K562 (cell line): Measurements from ENCODE around the gene SHOX. TPM values are rescaled to one million over a fixed set of nuclear protein-coding genes. Genes with fewer than 3 reads are reported as not detected.

Source experiments
- ATAC-seq: fragments of 200-7000 bp; cut with Tn5 transposase; 3 replicates; pipeline ENCODE4 v1.9.1; 2020; ENCODE audit warnings: moderate library complexity
- BruUV-seq: library from RNA; stranded (reverse); fragments of 400-500 nt; replicated peaks from 2 replicates; lab custom pipeline; 2021; lab: Mats Ljungman, UMichigan
- CTCF ChIA-PET: fragments of 300-600 bp; formaldehyde crosslinking; extraction: SDS; loops from one replicate; lab custom pipeline; 2021; ENCODE audit warnings: low intra/inter-chr PET ratio; lab: Yijun Ruan, JAX
- POLR2A ChIA-PET: fragments of 300-600, 350-650 bp; sonication (Branson Sonifier 250); formaldehyde crosslinking; extraction: SDS; loops from one replicate; lab custom pipeline; 2021; ENCODE audit warnings: antibody characterized with exemption, inconsistent platforms; lab: Yijun Ruan, JAX
- DNase-seq, 4 experiments: peaks; one replicate each; pipeline versions ENCODE4 v3.0.0 to v3.0.0-alpha.2; 2011 to 2018; ENCODE audit warnings: low spot score in 3 of 4, mixed read lengths in 3 of 4; ENCODE audit errors: extremely low read depth in 1 of 4
- FAIRE-seq: peaks from 2 replicates; lab custom pipeline; 2011; peaks lifted over from hg19 to GRCh38; lab: Jason Lieb, UNC
- H2AFZ ChIP-seq: 2 replicates; pipeline ENCODE4 v1.6.0; 2011; ENCODE audit warnings: low read depth, low read length, control low read depth, inconsistent platforms
- H3K27ac ChIP-seq: fragments of 200-600 bp; 3 replicates; pipeline ENCODE4 v1.8.0; 2011; ENCODE audit warnings: low read depth, mild to moderate bottlenecking, control low read depth, inconsistent platforms, low read length, moderate library complexity, mixed read lengths; ENCODE audit errors: extremely low read depth
- H3K27me3 ChIP-seq, 2 experiments: fragments of 300-600 bp in 1 of 2; 2 replicates in 1 of 2; 3 replicates in 1 of 2; pipeline versions ENCODE4 v1.6.0 to v1.8.0; 2011; ENCODE audit warnings: inconsistent platforms in 2 of 2, low read length in 2 of 2, mild to moderate bottlenecking in 1 of 2, mixed read lengths in 1 of 2, moderate library complexity in 1 of 2; ENCODE audit not compliant: control insufficient read depth in 2 of 2, insufficient read depth in 2 of 2
- H3K36me3 ChIP-seq: fragments of 300-600 bp; 3 replicates; pipeline ENCODE4 v1.8.0; 2011; ENCODE audit warnings: mild to moderate bottlenecking, low read length, inconsistent platforms; ENCODE audit not compliant: control insufficient read depth, insufficient read depth
- H3K4me1 ChIP-seq, 2 experiments: fragments of 200-600 bp in 1 of 2; replicated peaks in 1 of 2; 2 replicates in 1 of 2; 3 replicates in 1 of 2; pipeline versions ENCODE4 v1.5.1 to v1.8.0; 2011; ENCODE audit warnings: inconsistent platforms in 2 of 2, low read length in 2 of 2, mild to moderate bottlenecking in 1 of 2, mixed read lengths in 1 of 2, moderate library complexity in 1 of 2; ENCODE audit not compliant: control insufficient read depth in 2 of 2, insufficient read depth in 2 of 2
- H3K4me2 ChIP-seq: 2 replicates; pipeline ENCODE4 v1.6.1; 2011; ENCODE audit warnings: low read length, control low read depth, inconsistent platforms, mixed read lengths; ENCODE audit not compliant: insufficient read depth
- H3K4me3 ChIP-seq: fragments of 200-600 bp; sonication (generic), shearing (Covaris generic); 2 replicates; pipeline ENCODE4 v1.5.1; 2016; ENCODE audit warnings: control low read depth, inconsistent platforms
- H3K79me2 ChIP-seq: fragments of 200-600 bp; 3 replicates; pipeline ENCODE4 v1.8.0; 2011; ENCODE audit warnings: low read length, inconsistent platforms; ENCODE audit not compliant: control insufficient read depth, insufficient read depth
- H3K9ac ChIP-seq, 2 experiments: 2 replicates each; pipeline versions ENCODE4 v1.6.0 to v1.6.1; 2011; ENCODE audit warnings: low read depth in 2 of 2, low read length in 2 of 2, control low read depth in 1 of 2, inconsistent platforms in 1 of 2, mild to moderate bottlenecking in 1 of 2, mixed read lengths in 1 of 2; ENCODE audit not compliant: insufficient read depth in 1 of 2
- H3K9me1 ChIP-seq: one replicate; pipeline ENCODE4 v1.6.0; 2011; ENCODE audit warnings: inconsistent platforms, mild to moderate bottlenecking, low read length, moderate library complexity; ENCODE audit not compliant: control insufficient read depth, insufficient read depth
- H3K9me3 ChIP-seq: replicated peaks from 2 replicates; pipeline ENCODE4 v1.5.1; 2011; ENCODE audit warnings: low read depth, low read length, inconsistent platforms; ENCODE audit not compliant: control insufficient read depth, insufficient read depth
- H4K20me1 ChIP-seq: replicated peaks from 2 replicates; pipeline ENCODE4 v1.6.1; 2011; ENCODE audit warnings: low read length, inconsistent platforms, mixed read lengths; ENCODE audit not compliant: control insufficient read depth, insufficient read depth
- CEBPG ChIP-seq, 3 experiments: fragments of 200-800 bp in 1 of 3; sonication (Bioruptor generic) in 1 of 3; sonication (generic) in 1 of 3; formaldehyde crosslinking in 1 of 3; IDR thresholded peaks in 2 of 3; conservative IDR thresholded peaks in 1 of 3; 2 replicates each; pipeline versions ENCODE4 v1.6.1 to v1.8.0; 2016 to 2022; ENCODE audit warnings: missing compliant biosample characterization in 2 of 3, missing genetic modification characterization in 2 of 3, mild to moderate bottlenecking in 1 of 3, missing genetic modification reagents in 1 of 3
- WGBS: fragments of 100-300 bp; shearing (Covaris generic); methylation state at CpG from one replicate; pipeline ENCODE4 v1.1.6; 2016; ENCODE audit warnings: low coverage, mixed read lengths; ENCODE audit not compliant: insufficient coverage; ENCODE audit errors: missing lambda C conversion rate; 5-methylcytosine and 5-hydroxymethylcytosine counted together
- in situ Hi-C: fragments of 300-500 bp; cut with MboI; formaldehyde crosslinking; loops from 4 replicates; pipeline ENCODE4 v1.15.0; 2018; ENCODE audit warnings: inconsistent platforms, mixed read lengths
- intact Hi-C: fragments of 100-400 bp; cut with micrococcal nuclease; formaldehyde crosslinking; loops from 2 replicates; pipeline ENCODE4 v1.14.2; 2022
- polyA plus RNA-seq, 8 experiments: library from polyadenylated mRNA; depleted of rRNA in 4 of 8; stranded (reverse) in 5 of 8; unstranded in 3 of 8; fragments of >200 nt; fragmentation: Nextera tagmentation in 2 of 8; fragmentation: Illumina TruSeq in 1 of 8; extraction: Ambion mirVana in 2 of 8; extraction: Trizol in 1 of 8; gene quantifications; 2 replicates each; pipeline versions ENCODE4 v1.2.1 to v1.2.3, GENCODE V29; 2011 to 2014; ENCODE audit warnings: inconsistent platforms in 1 of 8, missing spikeins in 1 of 8
- total RNA-seq, 7 experiments: library from RNA; depleted of rRNA in 6 of 7; stranded (reverse); fragments of >200 nt in 6 of 7; fragmentation: Illumina TruSeq in 2 of 7; extraction: Trizol in 2 of 7; gene quantifications; 2 replicates each; pipeline versions ENCODE4 v1.2.1 to v1.2.3, GENCODE V29; 2011 to 2021; ENCODE audit warnings: low replicate concordance in 1 of 7
- TF ChIP-seq, protein P1 (sequence below): fragments of 450-650 bp; IDR thresholded peaks from 2 replicates; pipeline ENCODE4 v1.6.1; 2017; ENCODE audit warnings: mild to moderate bottlenecking, moderate library complexity

SHOX gene
- total and polyA plus RNA-seq, 9 of the 15 experiments (the other 6 are each of a cell fraction or from before 2014, with no cell fraction given): not detected

GRCh38 chrX:683576-683975, 53.0 kb downstream of the SHOX start:
- Histone ChIP-seq H3K36me3 (no peaks in the 10 kb centered on the region), H3K4me3 (no peak overlapping the region), H3K4me2 (no peak overlapping the region), H2AFZ (no peak overlapping the region), H4K20me1 (no peaks in the 10 kb centered on the region), H3K27me3 (no peaks in the 10 kb centered on the region), H3K79me2 (no peaks in the 10 kb centered on the region), H3K4me1 (no peaks in the 10 kb centered on the region), H3K27ac (no peak overlapping the region), H3K9me3 (no peaks in the 10 kb centered on the region), H3K9me1 (no peaks in the 10 kb centered on the region), H3K9ac (no peak overlapping the region)
- no peak for ATAC-seq
- no TSS peak for BruUV-seq
- DNase-seq: no peak
- intact Hi-C loops: no loop called here
- ChIA-PET POLR2A (no interaction called here), CTCF (no interaction called here)
- TF ChIP-seq CEBPG (CRISPR knock-in tag; IDR thresholded peaks at IDR 0.05) (no peak), CEBPG (tag; conservative IDR thresholded peaks at IDR 0.05 in 1 of 2, IDR thresholded peaks at IDR 0.05 in 1 of 2) (no peak)
- TF ChIP-seq, protein P1, sequence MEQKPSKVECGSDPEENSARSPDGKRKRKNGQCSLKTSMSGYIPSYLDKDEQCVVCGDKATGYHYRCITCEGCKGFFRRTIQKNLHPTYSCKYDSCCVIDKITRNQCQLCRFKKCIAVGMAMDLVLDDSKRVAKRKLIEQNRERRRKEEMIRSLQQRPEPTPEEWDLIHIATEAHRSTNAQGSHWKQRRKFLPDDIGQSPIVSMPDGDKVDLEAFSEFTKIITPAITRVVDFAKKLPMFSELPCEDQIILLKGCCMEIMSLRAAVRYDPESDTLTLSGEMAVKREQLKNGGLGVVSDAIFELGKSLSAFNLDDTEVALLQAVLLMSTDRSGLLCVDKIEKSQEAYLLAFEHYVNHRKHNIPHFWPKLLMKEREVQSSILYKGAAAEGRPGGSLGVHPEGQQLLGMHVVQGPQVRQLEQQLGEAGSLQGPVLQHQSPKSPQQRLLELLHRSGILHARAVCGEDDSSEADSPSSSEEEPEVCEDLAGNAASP: no peak
- in situ Hi-C loops: no loop called here
- no peak for FAIRE-seq
- 1% methylated on average over 8 of the region's 8 CpGs for WGBS
